GM21390 (cell line): Measurements from ENCODE around the gene RTL1.

Source experiments
- ATAC-seq: cut with Tn5 transposase; IDR thresholded peaks from one replicate; pipeline ENCODE4 v1.9.1; 2021; ENCODE audit not compliant: unreplicated experiment

Gene RTL1

DNA sequence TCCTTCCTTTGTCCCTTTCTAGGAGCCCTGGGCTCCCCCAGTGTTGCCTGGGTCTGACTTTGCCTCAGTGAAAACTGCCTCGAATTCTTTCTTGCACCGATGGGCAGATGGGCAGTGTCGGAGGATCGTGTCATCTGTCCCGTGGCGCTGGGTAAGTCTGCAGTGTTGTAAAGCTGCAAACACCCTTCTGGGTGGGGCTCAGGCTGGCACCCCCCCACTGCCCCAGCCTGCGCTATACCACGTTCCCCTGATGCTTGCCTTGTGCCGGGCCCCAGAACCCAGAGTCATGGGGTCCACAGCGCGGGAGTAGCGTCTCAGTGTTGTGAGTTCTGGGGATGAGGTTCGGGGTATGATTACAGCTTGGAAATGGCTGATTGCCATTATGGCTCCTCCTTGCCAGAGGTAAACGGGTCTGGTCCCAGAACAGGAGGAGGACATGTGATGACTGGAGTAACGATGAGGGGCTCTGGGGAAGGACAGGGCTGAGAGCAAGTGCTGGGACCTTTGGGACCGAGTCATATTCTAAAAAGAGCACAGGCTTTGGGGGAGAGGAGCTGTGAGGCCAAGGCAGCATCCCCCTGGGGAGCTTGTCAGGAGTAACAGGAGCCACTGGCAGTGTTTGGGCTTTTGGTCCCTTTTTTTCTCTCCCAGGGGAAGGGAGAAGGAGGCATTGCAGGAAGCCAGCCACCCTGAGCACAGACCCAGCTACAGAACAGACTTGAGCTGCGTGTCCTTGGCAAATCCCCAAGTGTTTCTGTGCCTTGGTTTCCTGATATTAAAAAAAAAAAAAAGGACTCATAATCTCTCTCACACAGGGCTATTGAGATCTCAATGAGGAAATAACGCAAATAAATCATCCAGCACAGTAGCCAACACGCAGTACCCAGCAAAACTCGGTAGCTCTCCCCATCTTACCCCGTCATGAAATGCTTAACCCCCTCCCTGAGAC is 4.3 kb downstream of the RTL1 start:
- ATAC-seq, result no peak

DNA sequence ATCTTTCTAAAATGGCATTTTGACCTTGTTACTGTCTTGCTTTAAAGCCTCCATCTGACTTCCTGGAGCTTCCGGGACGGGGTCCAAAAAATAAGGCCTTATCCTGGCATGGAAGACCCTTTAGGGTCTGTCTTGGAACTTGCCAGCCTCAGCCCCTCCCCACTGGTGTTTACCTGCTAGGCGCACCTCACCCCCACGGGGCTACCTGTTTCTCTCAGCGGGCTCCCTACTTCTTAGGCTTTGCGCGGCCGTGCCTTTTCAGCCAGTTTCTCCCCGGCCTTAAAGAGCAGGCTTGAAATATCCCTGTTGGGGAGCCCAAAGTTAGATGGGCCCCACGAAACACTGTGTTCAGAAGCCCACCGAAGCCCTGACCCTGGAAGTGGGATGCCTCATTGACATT is 5.1 kb downstream of the RTL1 start:
- ATAC-seq, result no peak

DNA sequence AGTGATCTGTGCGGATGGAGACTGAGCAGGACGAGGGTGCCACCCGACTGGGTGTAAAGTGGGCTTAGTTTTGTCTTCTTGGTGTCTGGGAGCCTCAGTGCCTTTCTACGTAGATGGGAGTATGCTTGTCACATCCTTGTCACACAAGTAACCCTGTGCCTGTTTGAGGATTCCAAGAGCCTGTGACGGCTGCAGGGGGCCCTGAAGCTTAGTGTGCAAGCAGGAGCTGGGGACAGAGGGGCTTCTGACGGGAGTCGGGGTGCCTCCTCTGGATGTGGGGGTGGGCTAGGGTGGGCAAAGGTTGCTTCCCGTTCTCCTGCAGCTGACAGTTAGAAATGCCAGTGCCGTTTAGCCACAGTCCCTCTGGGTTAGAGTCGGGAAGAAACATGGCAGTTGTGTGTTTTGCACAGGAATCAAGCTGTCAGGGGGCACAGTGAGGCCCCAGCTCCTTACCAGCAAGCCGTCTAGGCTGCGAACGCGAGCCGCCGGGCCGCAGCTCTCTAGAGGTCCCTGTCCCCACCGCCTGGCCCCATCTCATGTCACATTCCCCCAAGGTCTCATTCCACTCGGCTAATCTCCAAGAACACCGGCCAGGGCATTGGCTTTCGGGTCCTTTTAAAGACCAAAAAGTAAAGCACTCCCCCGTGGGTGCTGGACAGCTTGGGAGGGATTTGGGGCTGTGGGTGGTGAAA is 7.0 kb downstream of the RTL1 start:
- ATAC-seq, result no peak

DNA sequence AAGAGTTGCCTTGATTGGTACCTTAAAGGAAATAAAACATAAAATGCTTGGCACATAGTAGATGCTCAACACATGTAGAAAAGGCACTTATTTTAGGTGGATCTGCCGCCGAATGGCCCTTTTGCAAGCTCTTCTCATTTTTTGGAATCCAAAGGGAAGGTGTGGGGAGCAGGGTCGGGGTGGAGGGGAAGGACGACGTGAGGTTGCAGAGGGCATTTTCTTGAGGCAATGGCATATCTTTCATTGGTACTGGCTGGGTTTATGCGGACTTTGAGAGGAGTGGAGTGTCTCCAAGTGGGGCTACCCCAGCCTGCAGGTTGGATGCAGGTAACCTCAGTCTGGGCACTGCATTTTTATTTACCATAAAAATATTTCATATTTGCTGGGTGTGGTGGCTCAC is 8.1 kb downstream of the RTL1 start:
- no peak for ATAC-seq

DNA sequence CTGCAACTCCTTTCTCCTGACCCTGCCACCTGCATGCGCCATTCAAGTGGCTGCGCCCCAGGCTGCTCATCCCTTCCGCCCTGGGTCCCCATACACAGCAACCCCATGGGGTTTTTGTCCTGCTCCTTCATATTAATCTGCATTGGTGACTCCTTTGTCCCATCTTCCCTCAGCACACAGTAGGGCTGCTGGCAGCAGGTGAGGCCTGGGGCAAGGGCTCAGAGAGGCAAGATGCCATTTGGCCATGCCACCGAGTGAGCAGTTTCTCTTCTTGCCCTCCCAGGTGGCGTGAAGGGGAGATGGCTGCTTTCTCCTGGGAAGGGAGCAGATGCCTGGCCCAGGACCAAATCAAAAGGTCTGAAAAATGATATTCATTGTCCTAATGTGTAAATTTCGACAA is 9.1 kb downstream of the RTL1 start:
- ATAC-seq, result no peak

DNA sequence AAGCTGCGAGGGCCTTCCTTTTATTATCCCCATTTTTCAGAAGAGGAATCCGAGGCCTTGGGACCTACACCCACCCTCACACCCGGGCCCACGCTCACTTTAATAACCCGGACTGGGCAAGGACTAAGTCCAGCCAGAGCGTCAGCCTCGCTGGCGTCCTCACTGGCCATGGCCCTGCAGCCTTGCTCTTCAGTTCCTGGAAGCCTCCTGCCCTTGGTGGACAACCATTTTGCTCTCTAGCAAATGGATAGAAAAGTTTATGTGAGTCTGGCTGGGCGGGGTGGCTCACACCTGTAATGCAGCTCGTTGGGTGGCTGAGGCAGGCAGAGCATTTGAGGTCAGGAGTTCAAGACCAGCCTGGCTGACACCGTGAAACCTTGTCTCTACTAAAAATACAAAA is 9.8 kb downstream of the RTL1 start:
- no peak for ATAC-seq

DNA sequence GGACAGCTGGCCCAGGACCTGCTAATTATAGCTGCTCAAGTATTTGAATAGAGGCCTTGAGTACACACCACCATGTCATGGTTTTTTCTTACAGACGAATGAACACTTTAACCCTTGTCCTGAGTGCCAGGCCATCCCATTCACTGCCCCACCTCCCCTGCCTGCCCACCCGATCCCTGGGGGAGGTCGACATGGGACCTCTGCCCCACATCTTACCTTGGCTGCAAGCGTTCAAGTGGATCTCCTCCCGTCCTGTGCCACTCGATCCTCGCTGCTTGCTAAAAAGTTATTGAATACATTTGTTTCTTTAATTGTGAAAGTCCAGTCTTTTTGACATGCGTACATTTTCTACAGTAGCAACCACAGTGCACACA is 10.3 kb downstream of the RTL1 start:
- no peak for ATAC-seq

DNA sequence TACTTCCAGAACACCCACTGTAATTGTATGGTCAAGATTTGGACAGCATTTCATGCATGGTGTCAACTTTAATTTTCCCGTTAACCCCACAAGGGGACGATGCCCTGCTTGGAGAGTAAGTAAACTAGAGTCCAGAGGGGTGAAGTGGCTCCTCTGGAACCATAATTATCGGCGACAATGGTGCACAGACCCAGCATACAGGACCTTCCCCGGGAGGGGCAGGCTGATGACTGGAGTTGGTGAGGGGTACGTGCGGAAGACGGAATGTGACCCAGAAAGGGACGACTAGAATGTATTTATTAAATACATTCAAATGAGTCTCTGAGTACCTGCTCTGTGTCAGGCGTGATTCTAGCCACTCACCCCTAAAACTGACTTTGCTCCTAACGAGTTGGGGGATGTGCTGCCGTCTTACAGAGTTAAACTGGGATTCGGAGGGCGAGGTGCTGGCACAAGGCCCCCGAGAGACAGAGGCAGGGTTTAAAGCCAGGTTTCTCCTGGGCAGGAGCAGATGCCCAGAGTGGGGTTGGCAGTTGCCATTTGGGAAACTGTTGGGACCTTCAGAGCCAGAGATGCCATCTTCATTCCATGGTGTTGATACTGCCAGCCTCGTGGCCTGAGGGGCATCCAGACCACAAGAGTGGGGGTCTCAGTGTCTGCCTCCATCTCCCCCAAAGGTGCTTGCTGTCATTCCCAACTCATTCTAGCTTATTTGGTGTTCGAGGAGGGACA is 10.9 kb downstream of the RTL1 start:
- no peak for ATAC-seq

DNA sequence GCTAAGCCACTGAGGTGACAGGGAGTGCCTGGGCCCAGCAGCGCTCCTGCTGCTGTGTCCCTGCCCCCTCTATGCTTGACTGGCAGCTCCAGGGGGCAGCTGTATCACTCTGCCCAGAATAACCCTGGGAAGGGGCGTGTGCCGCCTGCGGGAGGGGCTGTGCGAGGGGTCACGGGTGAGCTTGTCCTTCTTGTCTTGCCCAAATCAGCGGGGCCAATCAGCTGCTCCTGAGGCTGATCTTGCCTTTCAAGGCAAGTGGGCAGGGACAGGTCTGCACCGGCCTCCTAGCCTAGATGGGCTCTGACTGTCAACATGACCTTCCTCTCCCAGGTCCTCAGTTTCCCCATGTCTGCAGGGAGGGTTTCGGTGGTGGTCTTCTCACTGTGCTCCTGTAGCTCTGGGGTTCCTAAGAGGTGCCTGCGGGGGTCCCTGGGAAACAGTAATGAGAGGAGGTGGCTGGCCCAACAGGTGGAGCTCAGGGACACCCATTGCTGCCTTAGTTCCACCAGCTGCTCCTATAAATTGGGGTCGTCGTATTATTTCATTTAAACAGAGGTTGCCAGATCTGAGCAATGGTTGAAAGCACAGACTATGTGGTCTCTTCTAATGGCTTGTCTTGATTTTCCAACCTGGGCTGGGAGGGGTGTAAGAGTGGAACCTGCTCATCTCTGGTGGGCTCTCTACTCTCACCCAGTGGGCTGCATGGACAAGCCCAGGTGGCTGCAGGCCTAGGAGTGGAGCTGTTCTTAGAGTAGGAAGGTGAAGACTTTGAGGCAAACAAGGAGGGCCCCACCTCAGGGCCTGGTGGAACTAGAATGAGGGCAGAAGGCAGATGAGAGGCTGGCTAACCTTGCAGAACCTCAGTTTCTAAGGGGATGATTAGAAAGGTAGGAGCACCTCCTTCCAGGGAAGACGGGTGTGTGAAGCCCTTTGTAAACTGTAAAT is 11.7 kb downstream of the RTL1 start:
- ATAC-seq, result no peak

DNA sequence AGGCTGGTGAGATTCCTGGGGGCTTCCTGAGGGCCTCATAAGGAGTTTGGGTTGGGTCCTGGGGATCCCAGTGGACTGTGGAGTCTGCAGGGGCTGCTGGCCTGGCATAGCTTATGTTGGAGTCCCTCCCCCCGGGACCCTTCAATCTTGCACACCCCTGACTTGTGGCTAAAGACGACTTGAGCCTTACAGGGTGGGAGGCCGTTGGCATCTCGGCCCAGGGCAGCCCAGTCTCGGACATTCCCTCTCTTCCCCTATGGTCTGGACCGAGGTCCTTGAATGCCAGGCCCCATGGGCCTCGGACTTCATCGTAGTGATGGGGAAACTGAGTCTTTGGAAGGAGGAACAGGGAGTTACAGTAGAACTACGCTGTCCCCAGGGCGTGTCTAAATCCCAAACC is 12.5 kb downstream of the RTL1 start:
- ATAC-seq, result no peak

DNA sequence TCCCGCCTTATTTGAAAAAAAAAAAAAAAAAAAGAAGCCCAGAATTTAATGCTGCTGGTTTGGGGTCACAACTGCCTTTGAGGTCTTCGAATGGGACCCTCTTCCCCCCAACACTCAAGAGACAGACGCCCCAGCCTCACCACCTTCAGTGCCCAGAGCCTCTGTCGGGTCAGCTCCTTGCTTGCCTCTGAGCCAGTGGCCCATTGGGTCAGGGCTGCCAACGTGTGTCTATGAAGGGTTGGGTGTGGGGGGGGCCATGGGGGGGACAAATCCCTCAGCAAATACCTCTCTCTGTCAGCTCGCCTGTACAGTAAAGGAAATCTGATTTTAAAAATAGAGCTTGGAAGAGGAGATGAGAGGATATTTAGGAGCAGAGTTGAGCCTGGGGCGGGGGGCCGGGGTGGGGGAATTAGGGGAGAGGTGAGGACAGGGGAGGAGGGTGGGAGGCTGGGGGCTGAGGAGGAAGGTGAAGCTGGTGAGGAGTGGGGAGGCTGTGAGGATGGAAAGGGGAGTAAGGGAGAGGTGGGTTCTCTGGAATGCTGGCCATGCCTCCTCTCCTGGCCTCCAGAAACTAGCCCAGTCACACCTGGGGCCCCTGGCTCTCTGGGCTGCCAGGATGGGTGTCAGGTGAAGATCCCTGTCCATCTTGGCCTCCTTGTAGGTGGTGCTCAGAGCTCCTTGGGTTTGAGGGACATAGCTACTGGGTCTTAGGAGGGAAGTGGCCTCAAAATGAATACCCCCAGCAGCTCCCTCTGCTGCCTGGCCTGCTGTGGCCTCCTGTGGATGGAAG is 13.3 kb downstream of the RTL1 start:
- no peak for ATAC-seq

DNA sequence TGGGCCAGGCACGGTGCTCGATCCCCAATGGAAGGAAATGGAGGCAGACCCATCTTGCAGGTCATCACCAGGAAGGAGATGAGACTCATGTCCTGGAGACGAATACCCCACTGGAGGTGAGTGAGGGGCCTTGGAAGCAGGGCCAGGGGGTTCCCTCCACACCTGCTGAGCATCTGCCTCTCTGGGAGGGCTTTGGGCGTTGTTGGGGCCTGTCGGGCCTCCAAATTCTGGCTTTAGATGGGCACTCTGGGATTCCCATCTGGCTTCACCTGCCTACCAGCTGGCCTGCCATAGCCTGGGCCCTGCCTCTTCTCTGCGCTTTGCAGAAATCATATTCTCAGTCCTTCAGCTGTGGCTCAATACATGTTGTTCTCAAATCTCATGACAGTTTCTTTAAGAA is 13.9 kb downstream of the RTL1 start:
- no peak for ATAC-seq

DNA sequence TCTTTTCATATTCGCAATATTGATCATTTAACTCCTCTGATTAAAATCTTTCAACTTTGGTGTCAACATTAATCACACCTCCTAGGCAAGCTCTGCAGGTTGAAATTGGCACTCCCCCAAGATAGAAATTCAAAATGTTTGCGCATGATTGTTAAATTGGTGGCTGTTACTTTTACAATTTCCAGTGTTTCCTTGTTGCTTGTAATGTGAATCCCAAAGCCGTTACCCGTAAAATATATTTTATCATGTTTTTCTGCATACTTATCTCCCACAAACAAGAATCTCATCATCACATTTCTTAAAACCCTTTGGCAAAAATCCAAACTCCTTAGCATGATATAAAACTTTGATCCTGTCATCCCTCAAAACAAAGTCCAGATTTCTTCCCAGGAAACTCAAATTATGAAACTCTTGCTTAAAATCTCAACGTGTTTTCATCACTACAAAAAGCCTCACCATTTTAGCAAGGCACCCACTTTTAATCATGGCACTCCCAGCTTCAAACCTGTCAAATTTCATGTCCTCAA is 14.7 kb downstream of the RTL1 start:
- no peak for ATAC-seq

DNA sequence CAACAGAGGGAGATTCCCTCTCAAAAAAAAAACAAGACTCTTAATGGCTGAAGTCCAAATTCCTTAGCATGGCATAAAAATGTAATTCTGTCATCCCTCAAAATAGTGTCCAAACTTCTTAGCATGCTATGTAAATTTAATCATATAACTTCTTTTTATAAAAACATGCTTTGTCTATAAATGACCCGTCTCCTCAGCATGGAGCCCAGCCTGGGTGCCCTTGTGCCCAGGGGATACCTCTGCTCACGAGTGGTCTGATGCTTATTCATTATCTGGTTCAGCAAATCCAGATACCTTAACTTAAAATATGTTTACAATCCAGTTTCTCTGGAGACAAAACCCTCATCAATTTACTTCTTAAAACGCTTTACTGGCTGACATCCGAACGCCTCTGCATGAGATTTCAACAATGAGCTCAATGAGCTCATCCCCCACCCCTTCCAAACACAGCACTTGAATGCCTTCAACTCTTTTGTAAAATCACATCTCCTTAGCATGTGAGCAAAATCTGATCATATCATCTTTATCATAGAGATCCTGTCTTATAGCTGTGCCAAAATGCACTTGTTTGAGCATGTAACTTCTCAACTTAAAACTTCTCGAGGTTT is 15.7 kb downstream of the RTL1 start:
- ATAC-seq, result no peak

DNA sequence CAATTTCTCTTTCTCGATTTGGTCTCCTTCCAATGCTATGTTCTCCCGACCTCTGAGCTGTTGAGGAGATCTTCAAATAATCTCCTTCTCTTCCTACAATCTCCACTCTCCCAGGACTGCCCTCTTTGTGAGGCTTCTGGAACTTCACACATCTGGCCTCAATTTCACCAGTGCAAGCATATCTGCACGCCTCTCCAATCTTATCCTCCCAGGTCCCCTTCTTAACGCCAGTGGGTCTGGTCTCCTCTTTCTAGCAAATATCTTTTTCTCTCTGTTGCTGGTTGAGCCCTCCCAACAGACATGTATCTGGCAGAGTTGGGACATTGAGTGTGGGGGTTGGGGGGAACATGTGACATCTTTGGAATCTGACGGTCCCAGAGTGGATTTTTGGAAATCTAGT is 17.9 kb downstream of the RTL1 start:
- ATAC-seq, result no peak

DNA sequence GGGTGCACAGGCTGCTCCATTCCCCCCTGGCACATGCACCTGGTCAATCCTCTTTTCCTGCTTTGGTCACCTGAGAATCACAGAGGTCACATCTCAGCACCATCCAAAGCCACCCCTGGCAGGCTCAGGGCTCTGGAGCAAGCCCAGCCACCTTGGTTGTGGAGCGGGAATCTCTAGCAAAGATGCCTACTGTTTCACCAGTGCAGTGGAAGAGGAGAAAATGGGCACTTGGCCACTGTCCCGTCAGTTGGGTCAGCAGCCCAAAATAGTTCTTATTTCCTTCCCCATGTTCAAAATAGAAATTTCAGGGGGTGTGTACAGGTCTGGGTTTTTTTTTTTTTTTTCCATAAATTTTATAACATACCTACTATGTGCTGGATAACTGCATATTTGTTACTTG is 18.3 kb downstream of the RTL1 start:
- no peak for ATAC-seq

DNA sequence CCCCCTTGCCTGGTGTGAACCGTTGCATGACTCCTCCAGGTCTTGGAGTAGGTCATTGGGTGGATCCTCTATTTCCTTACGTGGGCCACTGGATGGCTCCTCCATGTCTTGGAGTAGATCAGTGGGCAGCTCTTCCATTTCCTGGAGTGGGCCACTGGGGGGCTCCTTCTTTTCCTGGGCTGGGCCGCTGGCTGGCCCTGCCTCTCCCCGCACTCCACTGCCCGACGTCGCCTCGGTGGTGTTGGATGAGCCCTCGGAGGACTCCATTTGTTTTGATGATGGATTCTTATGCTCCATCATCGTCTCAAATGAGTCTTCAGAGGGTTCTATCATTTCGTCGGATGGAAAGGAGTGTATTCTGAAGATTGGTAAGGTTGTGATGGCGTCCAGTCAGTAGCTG is 19.1 kb downstream of the RTL1 start:
- ATAC-seq, result no peak

DNA sequence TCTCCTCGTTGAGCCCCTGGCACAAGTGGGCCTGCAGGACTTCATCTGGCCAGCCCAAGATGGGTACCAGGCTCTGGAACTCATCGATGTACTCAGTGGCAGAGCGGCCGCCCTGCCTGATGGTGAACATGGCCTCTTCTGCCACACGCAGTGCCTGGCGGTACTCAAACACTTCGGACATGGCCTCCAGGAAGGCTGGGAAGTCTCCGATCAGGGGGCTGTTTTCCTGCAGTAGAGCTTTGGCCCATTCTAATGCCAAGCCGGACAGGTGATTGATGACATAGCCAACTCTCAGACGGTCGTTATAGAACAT is 19.8 kb downstream of the RTL1 start:
- ATAC-seq, result no peak

DNA sequence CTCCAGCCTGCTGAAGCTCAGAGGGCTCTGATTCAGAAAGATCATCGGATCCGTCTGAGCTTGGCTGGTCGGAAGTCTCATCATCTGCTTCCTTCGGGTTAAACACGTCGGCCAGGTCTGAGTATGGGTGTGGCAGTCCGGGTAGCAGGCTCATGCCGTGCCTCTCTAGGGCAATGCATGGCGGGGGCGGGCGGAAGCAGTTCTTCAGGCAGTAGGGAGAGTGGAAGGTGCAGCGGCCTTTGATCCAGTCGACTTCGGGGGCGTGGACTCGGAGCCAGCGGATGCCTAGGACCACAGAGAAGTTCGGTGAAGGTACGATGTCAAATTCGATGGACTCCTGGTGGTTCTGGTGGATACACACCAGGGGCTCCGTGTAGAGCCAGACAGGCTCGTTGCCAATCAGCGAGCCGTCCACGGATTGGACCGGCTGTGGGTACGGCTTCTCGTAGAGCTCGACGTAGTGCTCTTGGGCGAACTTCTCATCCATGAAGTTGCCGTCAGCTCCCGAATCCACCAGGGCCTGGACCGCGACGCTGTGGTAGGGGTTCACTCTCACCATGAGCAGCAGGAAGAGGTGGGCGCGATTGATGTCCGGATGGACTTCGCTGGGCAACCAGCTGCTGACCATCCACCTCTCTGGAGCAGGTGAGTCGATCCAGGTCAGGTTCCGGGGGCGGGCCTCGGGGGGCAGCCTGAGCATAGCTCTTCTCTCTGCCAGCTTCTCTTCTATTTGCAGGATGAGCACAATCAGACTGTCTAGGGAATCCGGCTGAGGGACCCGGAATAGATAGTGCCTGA is 20.3 kb downstream of the RTL1 start:
- no peak for ATAC-seq
